GM21737 (cell line): ENCODE measurements around the gene RAB14.
A peak's percentile ranks its signal among the peaks of the same experiment; 100 is the strongest.

Source experiments
- ATAC-seq: cut with Tn5 transposase; IDR thresholded peaks from one replicate; pipeline ENCODE4 v1.9.1; 2021; ENCODE audit warnings: mild to moderate bottlenecking, moderate library complexity; ENCODE audit not compliant: unreplicated experiment

RAB14 gene

DNA sequence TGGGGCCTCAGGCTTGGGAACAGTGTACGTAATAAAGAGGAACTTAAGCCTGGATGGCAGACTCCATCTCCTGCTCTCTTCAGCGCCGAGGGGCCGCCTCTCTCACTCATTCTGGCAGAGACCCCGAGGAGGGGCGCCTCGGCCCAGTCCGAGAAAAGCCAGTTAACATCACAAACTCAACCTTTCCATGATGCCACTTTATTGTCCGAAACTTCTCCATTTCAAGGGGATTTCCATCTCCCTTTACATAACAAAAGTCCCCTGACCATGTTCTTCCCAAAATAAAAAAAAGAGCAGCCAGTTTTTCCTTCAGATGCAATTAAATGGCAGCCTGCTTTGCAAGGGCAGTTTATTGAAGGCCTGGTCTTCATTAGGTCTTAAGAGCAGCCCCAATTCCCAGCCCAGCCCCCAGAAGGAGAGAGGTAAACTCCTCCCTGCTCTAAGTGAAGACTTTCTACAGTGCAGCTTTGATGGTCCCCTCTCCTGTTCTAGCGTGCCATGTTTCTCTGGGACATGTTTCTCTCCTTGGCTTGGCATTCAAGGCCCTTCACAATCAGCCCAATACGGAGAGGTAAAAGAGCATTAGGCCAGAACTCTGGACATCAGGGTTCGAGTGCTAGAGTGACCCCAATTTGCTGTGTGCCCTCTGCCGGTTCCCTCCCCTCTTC lies 19.5 kb upstream of the RAB14 start:
- no peak for ATAC-seq

GRCh38 chr9:121219530-121219929 lies 17.9 kb upstream of the RAB14 start:
- ATAC-seq, result no peak

DNA sequence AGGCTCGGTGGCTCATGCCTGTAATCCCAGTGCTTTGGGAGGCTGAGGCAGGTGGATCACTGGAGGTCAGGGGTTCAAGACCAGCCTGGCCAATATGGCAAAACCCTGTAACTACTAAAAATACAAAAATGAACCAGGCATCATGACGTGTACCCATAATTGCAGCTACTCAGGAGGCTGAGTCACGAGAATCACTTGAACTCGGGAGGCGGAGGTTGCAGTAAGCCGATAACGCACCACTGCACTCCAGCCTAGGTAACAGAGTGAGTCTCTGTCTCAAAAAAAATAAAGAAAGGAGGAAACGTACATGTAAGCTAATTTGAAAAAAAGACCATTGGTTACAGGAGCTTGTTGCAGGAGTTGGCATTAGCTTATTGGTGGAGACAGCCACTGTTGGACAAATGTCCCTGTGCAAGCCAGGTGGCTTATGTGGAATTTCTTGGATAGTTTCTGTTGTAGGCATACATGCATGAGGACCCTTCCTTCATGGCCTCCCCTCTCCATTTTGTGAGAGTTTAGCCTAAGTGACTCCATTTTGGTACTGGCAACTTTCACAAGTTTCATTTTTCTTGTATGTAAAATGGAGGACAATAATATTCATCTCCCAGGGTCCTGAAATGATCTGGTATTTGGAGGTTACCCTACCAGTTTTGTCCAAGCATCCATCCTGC lies 16.8 kb upstream of the RAB14 start:
- ATAC-seq, result no peak

DNA sequence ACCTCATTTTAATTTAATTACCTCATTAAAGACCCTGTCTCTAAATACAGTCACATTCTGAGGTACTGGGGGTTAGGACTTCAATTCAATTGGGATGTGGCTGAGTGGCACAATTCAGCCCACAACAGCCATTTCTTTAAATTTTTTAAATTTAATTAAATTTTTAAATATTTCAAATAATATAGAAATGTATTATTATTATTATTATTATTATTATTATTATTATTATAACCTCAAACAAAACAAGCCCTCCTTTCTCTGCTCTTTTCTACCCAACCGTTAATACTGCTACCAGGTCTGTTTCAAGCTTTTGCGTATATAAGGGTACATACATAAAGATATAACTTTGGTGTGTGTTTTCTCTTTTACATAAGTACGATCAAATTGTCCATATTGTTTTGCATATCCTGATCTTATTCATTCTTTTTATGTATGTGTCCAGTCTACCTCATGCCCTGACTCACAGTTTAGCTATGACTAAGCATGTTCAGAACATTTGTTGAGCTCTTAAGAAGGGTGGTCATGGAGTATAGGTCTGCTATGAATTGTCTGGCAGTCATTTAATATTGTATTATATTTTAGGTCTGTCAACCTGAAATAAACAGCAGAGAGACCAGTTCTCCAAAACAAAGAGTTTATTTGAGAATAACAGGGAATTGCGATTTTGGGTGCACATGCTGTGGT lies 16.1 kb upstream of the RAB14 start:
- no peak for ATAC-seq

DNA sequence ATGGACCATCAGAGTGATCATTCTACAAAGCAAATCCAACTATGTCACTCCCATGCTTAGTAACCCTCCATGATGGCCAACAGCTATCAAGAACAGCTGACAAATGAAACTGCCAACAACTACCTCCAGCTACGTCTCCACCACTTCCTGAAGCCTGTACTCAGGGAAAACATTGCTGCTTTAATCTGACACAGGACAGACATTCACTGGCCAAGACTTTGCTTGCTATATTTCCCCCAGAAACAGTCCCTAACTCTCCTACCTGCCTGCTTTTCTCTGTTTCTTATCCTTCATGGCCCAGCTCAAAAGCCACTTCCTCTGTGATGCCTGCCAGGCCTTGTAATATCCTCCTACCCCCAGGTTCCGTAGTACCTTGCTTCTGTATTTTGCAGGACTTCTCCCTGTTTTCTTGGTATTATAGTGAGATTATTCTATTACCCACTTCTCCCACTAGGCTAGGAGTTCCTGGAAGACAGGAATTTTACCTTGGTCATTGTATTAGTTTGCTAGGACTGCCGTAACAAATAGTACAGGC lies 14.7 kb upstream of the RAB14 start:
- ATAC-seq, result no peak

DNA sequence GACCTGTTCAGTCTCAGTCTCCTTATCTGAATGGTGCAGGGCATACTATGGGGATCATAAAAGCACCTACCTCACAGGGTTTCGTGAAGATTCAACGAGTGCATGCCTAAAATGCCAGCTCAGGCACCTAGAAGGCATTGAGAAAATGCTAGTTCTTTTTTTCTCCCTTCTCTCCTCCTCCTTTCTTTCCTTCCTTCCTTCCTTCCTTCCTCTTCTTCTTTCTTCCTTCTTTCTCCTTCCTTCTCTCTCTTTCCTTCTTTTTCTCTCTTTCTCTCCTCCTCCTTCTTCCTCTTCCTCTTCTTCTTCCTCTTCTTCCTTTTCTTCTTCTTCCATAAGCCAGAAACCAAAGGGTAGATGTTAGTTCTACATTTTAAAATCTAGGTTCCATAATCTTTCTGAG lies 12.3 kb upstream of the RAB14 start:
- no peak for ATAC-seq

DNA sequence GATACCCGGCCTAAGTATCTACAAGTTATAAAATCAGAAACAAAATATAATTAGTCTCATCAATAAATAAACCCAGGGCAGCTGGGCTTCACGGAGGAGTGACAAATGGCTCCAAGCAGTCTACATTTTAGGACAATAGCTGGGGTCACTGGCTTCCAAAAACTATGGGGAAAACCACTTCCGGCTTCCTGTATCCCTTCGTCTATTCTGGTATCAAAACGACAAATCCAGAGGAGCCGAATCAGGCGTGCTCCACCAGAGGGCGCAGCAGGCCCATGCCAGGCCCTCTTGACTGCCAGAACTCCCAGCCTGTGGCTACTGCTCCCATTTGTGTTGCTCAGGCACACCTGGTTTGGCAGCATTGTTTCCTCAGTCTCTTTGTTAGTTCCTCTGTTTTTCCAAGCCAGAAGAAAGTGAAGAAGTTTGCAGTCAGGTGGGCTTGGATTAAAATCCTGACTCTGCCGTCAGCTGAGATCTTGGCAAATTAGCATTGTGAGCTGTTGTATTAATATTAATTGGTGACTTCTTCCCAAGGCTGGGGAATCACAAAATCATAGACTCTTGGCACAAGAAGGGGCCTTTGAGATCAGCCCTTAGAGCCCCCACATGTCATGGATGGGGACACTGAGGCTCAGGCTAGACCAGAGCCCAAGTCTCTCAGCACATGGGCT lies 11.6 kb upstream of the RAB14 start:
- no peak for ATAC-seq

GRCh38 chr9:121210536-121210935 lies 8.9 kb upstream of the RAB14 start:
- ATAC-seq, result no peak

GRCh38 chr9:121207371-121207940 lies 5.8 kb upstream of the RAB14 start:
- ATAC-seq, result peak; percentile 78

GRCh38 chr9:121206516-121207370 lies 5.1 kb upstream of the RAB14 start:
- ATAC-seq, result peak; percentile 24

- ATAC-seq, result no peak
These were observed 2.9 kb upstream of the RAB14 start for GRCh38 chr9:121204611-121205010.

DNA sequence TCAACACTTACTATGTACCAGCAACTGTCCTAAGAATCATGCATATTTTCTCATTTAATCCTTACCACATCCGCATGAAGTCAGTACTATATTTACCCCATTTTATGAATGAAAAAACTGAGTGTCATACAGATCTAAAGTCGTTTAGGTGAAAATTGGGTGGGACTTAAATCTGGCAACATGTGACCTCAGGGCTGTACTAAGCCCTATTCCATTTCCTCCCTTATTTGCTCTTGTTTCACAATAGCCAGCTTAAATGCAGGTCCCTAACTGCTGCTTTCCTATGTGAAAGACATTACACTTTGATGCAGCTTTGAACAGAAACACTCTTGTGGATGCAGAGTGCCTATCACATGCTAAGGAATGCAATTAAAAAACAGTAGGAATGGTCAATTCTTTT lies 2.5 kb upstream of the RAB14 start:
- no peak for ATAC-seq

DNA sequence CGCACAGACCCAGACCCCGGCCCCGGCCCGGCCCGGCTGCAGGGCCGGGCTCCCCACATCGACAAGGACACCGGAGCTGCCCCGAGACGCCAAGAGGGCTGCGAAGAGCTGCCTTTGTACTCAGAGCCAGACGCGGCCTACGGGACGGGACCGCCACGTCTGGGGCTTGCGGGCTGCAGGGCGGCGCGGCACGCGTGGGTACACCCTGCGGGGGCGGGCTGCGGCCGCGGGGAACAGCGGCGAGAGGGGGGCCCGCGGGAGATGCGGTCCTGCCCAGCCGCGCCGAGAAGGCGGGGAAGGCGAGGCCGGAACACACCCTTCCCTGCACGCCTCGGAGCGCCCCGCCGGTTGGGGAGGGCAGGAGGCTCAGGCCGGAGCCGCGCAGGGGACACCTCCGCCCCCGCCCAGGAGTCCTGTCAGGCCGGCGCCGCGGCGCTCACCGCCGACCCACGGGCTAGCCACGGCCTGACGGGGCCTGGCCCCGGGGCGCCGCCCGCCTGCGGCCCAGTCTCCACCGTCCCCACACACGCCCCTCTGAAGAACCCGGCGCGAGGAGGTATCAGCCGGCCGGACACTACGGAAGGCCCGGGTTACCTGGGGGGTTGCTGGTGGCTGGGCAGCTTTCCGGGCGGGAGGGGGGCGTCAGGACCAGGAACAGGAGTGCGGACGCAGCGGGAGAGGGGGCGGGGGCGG lies 478 bp downstream of the RAB14 start:
- peak; percentile 22 for ATAC-seq

DNA sequence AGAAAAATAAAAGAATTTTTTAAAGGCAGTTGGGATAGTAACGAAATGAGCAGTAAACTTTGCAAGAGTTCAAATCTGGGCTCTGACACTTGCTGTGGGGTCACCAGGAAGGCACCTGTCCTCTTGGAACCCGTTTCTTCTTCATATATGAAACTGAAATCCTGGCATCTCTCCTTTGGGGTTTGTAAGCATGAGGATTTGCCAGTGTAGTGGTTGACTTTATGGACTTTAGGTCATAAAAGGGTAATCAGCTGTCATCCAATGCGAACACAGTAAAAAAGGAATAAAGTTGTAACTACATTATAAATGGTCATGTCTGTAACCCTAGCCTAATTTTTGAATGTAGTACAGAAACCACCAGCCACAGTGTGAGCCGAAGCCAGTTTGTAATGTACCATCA lies 1.3 kb downstream of the RAB14 start:
- ATAC-seq, result no peak

DNA sequence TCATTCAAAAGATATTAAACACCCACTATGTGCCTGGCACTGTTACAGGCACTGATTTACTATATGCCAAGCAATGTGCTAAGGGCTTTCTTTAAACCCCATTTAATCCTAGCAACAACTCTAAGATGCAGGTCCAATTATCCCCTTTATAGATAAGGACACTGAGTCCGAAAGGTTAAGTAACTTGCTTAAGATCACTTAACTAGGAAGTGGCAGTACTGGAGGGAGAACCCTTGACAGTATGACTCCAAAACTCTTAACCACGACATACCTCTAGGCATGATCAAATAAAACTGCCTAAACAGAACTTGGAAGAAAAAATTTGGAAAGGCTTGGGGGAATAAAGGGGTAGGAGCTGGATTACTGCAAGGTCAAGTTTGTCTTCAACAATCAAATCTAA lies 1.7 kb downstream of the RAB14 start:
- no peak for ATAC-seq

DNA sequence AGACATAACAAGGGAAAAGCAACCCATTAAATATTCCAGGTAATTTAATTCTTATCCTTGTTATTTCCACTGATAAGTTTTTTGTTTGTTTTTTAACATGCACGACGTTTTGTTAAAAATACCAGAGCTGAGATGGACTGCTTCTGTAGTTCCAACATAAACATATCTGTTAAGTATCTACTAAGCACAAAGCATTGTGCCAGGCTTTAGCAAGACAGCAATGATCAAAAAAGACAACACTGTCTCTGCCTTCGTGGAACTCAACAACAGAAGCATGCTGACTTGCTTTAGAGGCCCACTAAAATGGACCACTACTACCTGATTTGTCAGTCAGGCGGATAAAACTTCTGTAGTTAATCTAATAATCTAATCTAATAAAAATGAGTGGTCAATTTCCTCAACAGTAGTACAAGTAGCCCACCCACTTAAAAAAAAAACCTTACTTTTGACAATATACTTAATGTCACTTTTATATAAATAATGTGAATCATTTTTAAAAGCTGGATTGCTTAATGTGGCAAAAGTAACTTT lies 3.1 kb downstream of the RAB14 start:
- ATAC-seq, result no peak

GRCh38 chr9:121197132-121197531 lies 4.5 kb downstream of the RAB14 start:
- no peak for ATAC-seq

GRCh38 chr9:121196389-121196788 lies 5.3 kb downstream of the RAB14 start:
- ATAC-seq, result no peak

DNA sequence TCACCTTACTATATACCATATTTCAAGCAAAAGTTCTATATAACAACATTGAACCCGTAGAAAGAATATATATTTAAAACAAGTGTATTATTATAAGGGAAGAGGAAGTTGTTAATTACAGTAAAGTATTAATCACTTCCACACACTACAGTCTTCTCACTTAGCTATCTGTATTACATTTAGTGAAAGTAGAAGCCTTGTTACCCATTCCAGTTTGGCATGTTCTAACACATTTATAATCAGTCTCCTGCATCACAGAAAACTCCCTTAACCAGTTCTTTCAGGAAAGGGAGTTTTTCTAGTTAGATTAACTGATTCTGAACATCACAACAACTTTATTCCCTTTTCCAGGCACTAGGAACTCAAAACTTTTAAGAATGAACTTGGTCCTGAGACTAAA lies 6.9 kb downstream of the RAB14 start:
- no peak for ATAC-seq
